Right cardiac atrium (tissue), 5 donors: ENCODE data around the gene LRRIQ3. TPM values are rescaled to one million over a fixed set of nuclear protein-coding genes. Genes with fewer than 3 reads are reported as not detected.
A peak's percentile ranks its signal among the peaks of the same experiment; 100 is the strongest.

Experiments used
- ATAC-seq, 2 donors: fragments of 200-7000 bp; cut with Tn5 transposase; one replicate each; pipeline versions ENCODE4 v1.8.0 to v1.9.1; 2020; ENCODE audit warnings: moderate library complexity in 2 of 2, mild to moderate bottlenecking in 1 of 2
- DNase-seq, 3 donors: peaks; one replicate each; pipeline ENCODE4 v3.0.0-alpha.2; 2020
- H3K27ac ChIP-seq: one replicate; pipeline ENCODE4 v1.5.1; 2013; ENCODE audit warnings: mild to moderate bottlenecking, low read length, control low read depth, moderate library complexity
- H3K27me3 ChIP-seq: one replicate; pipeline ENCODE4 v1.6.1; 2013; ENCODE audit not compliant: control insufficient read depth, insufficient read depth
- H3K4me1 ChIP-seq: one replicate; pipeline ENCODE4 v1.6.1; 2013; ENCODE audit warnings: low read length; ENCODE audit not compliant: control insufficient read depth, insufficient read depth
- H3K4me3 ChIP-seq: one replicate; pipeline ENCODE4 v1.5.1; 2013; ENCODE audit warnings: low read length, control low read depth
- H3K9me3 ChIP-seq: one replicate; pipeline ENCODE4 v1.6.1; 2013; ENCODE audit warnings: low read length; ENCODE audit not compliant: control insufficient read depth
- WGBS: extraction: QIAGEN DNeasy Blood & Tissue Kit; methylation state at CpG from one replicate; pipeline ENCODE4 v1.1.7; 2013; 5-methylcytosine and 5-hydroxymethylcytosine counted together
- intact Hi-C, 4 donors: fragments of 100-400 bp; cut with DNase I; formaldehyde crosslinking; loops; one replicate each; pipeline versions ENCODE4 v1.11.0 to v1.14.0; 2022 to 2023
- polyA plus RNA-seq: library from polyadenylated mRNA; stranded (reverse); fragments of 200-250 nt; gene quantifications from one replicate; pipeline ENCODE4 v1.2.3, GENCODE V29; 2013
- total RNA-seq, 4 donors: library from RNA; stranded (reverse); fragmentation: NEBNext Ultra II Directional; extraction: Animal tissue kit (Norgen Biotek cat#: 25700); gene quantifications; one replicate each; pipeline ENCODE4 v1.2.1, GENCODE V29; 2021
- donor health status: healthy with polysubstance abuse.
- donor health status: DM: no; HTN: yes; CAD: no.
- donor health status: DM: no; HTN: no; CAD: no.
- donor health status: DM: no; HTN: yes; CAD: no; lungs with severe emphysema.
- donor health status: DM: yes; HTN: yes; CAD: no.

LRRIQ3 gene
- total and polyA plus RNA-seq, 5 donors = 0.19 to 1.3 (median 0.76) TPM

DNA sequence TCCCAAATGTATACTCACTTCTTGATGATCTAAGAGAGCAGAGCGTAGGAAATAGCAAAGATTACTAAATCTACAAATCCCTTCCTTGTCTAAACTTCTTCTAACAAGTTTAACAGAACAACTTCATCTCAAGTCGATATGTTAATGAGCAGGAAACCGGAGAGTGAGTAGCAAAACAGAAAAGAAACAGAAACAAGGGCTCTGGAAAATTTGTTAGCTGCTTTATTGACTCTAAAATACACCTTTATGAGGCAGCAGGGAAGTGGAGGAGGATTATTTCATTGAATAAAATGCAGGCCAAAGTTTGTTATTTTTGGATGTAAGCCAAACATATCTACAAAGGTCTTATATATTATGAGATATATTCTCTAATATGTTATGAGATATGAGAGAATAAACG lies 192.4 kb downstream of the LRRIQ3 start:
- no peak for DNase-seq
- no peaks in the 10 kb centered on the region for H3K27me3 ChIP-seq
- 47% methylated on average over 4 of the region's 4 CpGs for WGBS
- no peak overlapping the region for H3K27ac ChIP-seq
- ATAC-seq = no peak
- intact Hi-C loops = no loop called here
- H3K4me3 ChIP-seq = no peak overlapping the region
- H3K4me1 ChIP-seq = no peaks in the 10 kb centered on the region
- H3K9me3 ChIP-seq = no peaks in the 10 kb centered on the region

DNA sequence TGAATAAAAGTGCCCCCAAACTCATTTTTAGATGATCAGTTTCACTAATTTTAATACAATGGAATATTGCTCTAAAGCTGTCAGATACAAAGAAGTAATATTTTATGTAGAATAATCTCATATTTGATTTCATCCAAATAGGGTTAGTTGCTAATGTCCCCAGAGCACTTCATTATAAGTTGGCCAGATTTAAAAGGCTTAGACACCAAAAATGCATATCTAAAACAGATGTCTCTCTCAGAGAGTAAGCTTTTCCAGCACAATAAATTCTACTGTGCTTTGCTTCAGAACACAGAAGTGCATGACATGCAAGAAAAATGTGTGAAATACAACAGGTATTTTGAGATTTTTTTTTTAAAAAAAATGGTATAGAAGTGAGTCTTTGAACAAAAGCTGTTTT lies 194.2 kb downstream of the LRRIQ3 start:
- no peak for DNase-seq
- H3K4me3 ChIP-seq = no peak overlapping the region
- H3K27ac ChIP-seq = no peak overlapping the region
- no peaks in the 10 kb centered on the region for H3K4me1 ChIP-seq
- H3K9me3 ChIP-seq = no peaks in the 10 kb centered on the region
- intact Hi-C loops = no loop called here
- H3K27me3 ChIP-seq = no peaks in the 10 kb centered on the region
- ATAC-seq = no peak

DNA sequence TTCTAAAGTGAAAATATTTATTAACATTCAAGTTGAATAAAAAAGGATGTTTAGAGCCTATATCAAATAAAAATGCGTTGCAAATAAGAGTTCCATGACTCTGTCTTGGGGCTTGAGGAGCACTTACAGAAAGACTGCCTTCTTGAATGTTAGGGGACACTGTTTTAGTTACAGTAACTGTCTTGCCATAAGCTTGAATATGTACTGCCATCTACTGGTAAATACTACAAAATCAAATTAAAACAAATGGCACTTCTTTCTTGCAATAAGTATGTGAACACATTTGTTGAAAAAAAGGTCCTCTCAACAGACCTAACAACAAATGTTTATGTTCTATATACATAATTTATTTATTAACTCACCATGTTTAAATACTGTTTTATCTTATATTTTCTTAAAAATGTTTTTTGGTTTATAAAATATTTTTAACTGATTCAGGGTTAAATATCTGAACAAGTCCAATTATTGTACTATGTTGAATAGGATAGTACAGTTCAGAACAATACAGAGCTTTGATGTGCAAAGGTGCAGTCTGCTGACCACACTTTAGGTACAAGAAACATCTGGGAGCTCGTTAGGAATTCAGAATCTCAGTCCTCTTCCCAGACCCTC lies 199.5 kb downstream of the LRRIQ3 start:
- Histone ChIP-seq H3K9me3 (no peaks in the 10 kb centered on the region), H3K27me3 (no peaks in the 10 kb centered on the region), H3K4me3 (no peak overlapping the region), H3K4me1 (no peaks in the 10 kb centered on the region), H3K27ac (no peak overlapping the region)
- intact Hi-C loops = no loop called here
- ATAC-seq (no peak), DNase-seq (no peak)
- WGBS = 9% methylated on average over 2 of the region's 2 CpGs

DNA sequence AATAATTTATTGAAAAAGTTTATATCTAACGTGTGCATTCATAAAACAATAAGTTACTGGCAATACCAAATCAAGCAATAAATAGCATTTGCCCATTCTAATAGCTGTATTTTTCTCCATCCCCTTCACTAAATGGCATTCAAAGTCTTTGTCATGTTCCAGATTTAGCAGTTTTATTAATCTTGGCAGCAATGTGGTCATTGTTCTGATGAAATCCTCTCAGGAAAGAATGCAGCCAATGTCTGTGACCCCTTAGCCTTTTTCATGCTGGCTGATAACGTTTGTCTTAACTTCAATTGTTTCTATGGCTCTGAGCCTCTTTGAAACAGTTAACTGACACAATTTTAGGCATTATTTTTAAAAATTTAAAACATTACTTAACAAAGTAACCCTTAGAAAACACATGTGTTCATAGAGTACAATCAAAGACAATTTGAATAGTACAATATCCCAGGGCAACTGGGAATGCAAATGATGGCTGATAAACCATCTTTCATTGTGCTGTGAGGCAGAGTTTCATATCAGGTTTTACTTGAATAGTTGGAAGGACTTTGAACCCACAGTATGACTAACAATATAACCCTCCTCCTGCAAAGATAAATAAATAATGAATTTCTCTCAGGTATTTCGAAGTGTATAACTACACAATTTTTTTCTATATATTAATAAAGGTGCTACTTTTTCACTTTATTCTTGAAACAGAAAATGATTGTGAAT lies 217.5 kb downstream of the LRRIQ3 start:
- ATAC-seq (peak in 1 of 2 donors; percentile 80), DNase-seq (no peak)
- Histone ChIP-seq H3K9me3 (no peaks in the 10 kb centered on the region), H3K4me1 (no peaks in the 10 kb centered on the region), H3K4me3 (no peak overlapping the region), H3K27me3 (no peaks in the 10 kb centered on the region), H3K27ac (no peak overlapping the region)
- intact Hi-C loops = no loop called here
- WGBS = 44% methylated on average over 3 of the region's 3 CpGs

DNA sequence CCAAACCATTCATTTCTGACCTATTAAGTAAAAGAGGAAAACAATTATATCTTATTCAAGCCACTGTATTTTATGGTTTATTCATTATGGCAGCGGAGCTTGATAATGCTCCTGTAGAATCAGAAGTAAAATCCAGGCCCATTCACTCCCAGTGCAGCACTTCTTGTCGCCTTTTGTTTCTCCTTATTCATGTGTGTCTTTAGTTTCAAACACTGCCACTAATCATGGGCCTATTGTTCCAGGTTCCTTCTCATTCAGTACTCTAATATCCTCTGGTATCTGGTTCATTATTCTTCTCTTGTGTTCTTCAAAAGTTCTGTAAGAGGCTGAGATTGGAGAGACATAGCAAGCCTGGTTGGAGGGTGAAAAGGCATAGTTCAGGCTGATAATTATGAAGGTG lies 218.3 kb downstream of the LRRIQ3 start:
- intact Hi-C loops = no loop called here
- ATAC-seq (no peak), DNase-seq (no peak)
- no peak overlapping the region for H3K27ac ChIP-seq
- 87% methylated on average over 2 of the region's 2 CpGs for WGBS
- H3K27me3 ChIP-seq = no peaks in the 10 kb centered on the region
- no peaks in the 10 kb centered on the region for H3K4me1 ChIP-seq
- H3K4me3 ChIP-seq = no peak overlapping the region
- no peaks in the 10 kb centered on the region for H3K9me3 ChIP-seq

DNA sequence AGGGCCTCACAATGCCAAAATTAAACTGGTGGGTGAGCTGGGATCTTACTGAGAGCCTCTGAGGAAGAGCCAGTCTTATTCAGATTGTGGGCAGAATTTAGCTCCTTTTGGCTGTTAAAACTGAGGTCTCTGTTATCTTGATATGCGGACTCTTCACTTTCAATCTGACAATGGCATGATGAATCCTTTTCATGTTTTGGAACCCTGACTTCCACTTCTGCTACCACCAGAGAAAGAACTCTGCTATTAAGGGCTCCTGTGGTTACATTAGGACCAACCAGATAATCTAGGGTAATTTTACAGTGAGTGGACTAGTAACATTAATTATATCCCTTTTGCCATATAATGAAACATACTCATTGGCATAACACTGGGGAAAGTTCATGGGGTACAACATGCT lies 219.0 kb downstream of the LRRIQ3 start:
- Histone ChIP-seq H3K4me3 (no peak overlapping the region), H3K9me3 (no peaks in the 10 kb centered on the region), H3K4me1 (no peaks in the 10 kb centered on the region), H3K27me3 (no peaks in the 10 kb centered on the region), H3K27ac (no peak overlapping the region)
- no peak for ATAC-seq
- intact Hi-C loops = no loop called here
- 93% methylated on average over 1 of the region's 1 CpG for WGBS
- no peak for DNase-seq

Other genes with a start within 250 kb of the LRRIQ3 start
- 10 to 100 TPM; 12.8 to 20.9 (median 15.3) TPM for gene FPGT, start 66 bp upstream of the LRRIQ3 start, total RNA-seq
- 7.6 TPM for gene FPGT, start 66 bp upstream of the LRRIQ3 start, polyA plus RNA-seq
- gene TNNI3K, start 37.2 kb upstream of the LRRIQ3 start, total RNA-seq = 10 to 100 TPM; 34.3 to 78.4 (median 51.1) TPM
- 56.5 TPM for gene TNNI3K, start 37.2 kb upstream of the LRRIQ3 start, polyA plus RNA-seq